ENCODE data around the gene SLC19A1.

SLC19A1 gene

DNA sequence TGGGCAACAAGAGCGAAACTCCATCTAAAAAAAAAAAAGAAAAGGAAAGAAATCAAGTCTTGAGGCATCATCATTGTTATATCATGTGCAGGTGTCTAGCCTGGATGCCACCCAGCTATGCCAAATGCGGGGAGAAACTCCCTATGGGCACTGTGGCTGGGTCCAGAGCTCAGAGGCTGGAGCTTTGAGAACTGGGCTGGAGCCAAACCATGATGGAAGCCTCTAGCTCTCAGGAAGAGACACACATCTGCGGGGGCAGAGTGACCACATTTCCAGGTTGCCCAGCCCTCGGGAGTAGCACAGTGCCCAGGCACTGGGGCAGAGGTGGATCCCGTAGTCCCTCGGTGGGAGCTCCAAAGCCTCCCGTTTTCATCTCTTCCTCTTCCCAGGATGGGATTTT lies 78.4 kb downstream of the SLC19A1 start:
- DNase-seq, result no peak

GRCh38 chr21:45461806-45462341 lies 80.4 kb downstream of the SLC19A1 start:
- DNase-seq, result no peak

DNA sequence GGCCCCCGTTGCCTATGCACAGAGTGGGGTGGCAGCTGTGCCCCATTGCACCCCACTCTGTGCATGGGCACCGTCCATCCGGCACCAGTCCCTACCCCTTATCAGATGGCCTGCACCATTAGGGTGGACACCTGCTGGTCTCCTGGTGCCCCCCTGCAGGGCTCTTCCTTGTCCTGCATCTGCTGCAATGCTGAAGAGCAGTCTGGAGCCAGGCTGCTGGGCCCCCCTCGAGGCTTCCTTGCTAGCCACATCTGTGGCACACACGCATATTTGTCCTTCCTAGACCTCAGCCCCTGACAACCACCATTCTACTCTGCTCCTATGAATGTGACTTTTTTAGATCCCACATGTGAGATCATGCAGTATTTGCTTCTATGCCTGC lies 80.9 kb downstream of the SLC19A1 start:
- no peak for DNase-seq

DNA sequence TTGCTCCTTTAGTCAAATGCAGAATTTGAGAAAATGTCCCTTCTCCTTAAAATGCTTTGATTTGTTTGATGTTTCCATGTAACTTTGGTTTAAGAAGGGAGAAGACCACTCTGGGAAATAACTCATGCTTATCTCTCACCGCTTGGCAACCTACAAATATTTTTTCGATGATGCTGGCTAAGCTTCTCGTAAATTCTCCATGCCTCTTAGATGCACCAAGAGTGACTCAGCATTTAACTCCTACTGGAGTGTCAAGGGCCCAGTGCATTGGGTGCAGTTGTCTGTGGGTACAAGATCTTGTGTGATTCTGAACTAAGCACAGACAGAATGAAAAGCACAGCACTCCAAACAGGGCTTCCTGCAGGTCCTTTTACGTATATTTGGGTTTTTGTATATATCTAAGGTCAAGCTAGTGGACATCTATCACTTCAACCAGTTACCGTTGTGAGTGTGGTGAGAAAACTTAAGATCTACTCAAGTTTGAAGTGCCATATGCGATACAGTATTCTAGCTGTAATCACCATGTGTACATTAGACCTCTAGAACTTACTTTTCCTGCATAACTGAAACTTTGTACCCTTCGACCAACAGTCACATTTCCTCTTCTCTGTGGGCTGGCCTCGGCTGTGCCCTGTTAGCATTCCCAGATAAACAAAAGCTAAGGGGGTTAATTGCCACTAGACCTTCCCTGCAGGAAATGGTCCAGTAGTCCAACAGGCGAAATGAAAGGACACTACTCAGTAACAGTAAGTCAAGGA lies 81.5 kb downstream of the SLC19A1 start:
- DNase-seq, result no peak

DNA sequence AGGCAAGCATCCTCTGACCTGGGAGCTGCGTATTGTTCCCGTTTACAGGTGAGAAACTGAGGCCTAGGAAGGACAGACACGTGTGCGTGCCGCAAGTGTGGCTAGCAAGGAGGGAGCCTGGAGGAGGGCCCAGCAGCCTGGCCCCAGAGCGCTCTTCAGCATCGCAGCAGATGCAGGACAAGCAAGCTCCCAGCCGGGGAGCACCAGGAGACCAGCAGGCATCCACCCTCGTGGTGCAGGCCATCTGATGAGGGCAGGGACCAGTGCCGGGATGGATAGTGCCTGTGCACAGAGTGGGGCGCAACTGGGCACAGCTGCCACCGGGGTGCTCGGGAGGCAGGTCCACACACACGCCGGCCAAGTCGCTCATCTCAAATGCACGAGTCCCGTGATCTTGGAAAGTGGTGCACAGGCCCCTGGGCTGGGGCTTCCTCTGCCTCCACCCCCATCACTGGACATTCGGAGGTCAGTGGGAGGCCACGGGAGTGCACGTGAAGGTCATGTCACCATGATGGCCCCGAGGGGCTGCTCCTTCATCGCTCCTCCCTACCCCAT lies 82.2 kb downstream of the SLC19A1 start:
- no peak for DNase-seq

GRCh38 chr21:45459171-45460010 lies 82.8 kb downstream of the SLC19A1 start:
- DNase-seq, result no peak

DNA sequence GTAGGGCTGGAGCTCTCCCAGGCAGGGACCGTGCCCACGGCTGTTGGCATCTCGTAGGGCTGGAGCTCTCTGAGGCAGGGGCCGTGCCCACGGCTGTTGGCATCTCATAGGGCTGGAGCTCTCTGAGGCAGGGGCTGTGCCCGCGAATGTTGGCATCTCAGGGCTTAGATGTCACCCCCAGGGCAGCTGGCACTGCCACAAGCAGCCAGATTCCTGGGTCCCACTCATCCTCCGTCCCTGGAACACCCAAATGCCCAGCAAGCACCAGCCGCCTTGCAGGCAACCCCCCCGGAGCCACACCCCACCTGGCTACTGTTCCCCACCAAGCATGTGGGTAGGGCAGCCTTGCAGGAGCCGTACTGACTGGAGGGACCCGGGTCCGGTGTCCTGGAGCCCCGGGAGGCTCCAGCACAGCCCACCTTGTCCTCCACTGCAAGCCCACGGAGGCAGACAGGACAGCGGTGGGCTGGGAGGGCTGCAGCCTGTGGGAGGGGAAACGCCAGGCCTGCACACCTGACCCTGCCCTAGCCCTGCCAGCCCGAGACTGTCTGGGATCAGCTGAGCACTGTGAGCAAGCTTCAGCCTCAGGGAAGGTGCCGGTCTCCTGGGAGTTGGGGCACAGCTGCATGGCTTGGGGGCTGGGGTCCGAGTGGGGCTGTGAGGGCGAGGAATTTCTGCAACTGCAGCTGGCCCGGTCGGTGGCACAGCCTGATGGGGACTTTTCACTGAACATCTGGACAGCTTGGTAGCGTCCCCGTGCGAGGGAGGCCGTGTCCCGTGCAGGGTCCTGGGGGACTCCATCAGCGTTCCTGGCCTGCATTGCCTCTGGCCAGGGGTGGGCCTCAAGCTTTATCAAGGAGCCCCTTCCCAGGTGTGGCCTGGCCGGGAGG lies 83.7 kb downstream of the SLC19A1 start:
- no peak for DNase-seq

DNA sequence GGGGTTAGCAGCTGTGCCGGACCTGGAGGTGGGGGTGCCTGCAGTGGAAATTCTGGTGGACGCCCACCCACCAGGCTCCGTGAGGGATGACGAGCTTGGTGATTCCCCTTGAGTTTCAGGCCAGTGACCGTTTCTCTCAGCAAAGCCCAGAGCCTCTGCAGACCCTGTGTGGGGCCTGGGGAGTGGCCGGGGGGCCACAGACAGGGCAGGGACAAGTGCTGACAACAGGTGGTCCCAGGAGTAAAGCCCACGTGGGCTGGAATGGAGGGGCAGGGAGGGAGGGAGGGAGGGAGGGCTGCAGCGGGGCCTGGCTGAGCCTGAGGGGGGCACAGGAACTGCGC lies 84.4 kb downstream of the SLC19A1 start:
- DNase-seq, result no peak

- DNase-seq, result no peak
Measured at GRCh38 chr21:45457161-45457831, 84.9 kb downstream of the SLC19A1 start.

GRCh38 chr21:45456584-45457160 lies 85.6 kb downstream of the SLC19A1 start:
- no peak for DNase-seq

DNA sequence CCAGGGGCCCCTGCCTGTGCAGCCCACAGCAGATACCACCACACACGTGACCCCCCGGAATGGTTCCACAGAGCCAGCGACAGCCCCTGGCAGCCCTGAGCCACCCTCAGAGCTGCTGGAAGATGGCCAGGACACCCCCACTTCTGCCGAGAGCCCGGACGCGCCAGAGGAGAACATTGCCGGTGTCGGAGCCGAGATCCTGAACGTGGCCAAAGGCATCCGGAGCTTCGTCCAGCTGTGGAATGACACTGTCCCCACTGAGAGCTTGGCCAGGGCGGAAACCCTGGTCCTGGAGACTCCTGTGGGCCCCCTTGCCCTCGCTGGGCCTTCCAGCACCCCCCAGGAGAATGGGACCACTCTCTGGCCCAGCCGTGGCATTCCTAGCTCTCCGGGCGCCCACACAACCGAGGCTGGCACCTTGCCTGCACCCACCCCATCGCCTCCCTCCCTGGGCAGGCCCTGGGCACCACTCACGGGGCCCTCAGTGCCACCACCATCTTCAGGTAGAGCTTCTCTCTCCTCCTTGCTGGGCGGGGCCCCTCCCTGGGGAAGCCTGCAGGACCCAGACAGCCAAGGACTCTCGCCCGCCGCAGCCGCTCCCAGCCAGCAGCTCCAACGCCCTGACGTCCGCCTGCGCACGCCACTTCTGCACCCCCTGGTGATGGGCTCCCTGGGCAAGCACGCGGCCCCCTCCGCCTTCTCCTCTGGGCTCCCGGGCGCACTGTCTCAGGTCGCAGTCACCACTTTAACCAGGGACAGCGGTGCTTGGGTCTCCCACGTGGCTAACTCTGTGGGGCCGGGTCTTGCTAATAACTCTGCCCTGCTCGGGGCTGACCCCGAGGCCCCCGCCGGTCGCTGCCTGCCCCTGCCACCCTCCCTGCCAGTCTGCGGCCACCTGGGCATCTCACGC lies 86.3 kb downstream of the SLC19A1 start:
- no peak for DNase-seq

- DNase-seq, result no peak
Measured at GRCh38 chr21:45454926-45455673, 87.1 kb downstream of the SLC19A1 start.

- no peak for DNase-seq
Measured at GRCh38 chr21:45454060-45454925, 87.9 kb downstream of the SLC19A1 start.

- DNase-seq, result no peak
Measured at GRCh38 chr21:45453308-45453950, 88.8 kb downstream of the SLC19A1 start.

DNA sequence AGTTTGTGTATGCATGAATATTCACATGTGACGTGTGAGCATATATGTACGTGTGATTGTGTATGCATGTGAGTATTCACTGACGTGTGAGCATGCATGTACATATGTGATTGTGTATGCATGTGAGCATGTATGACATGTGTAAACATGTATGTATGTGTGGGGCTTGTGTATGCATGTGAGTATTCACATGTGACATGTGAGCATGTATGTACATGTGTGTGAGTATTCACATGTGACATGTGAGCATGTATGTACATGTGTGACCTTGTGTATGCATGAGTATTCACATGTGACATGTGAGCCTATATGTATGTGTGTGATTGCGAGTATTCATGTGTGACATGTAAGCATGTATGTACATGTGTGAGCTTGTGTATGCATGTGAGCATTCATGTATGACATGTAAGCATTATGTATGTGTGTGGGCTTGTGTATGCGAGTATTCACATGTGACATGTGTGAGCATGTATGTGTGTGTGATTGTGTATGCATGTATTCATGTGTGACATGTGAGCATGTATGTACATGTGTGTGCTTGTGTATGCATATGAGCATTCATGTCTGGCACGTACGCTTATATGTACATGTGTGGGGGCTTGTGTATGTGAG lies 89.4 kb downstream of the SLC19A1 start:
- no peak for DNase-seq

GRCh38 chr21:45451771-45452182 lies 90.5 kb downstream of the SLC19A1 start:
- no peak for DNase-seq

- DNase-seq, result no peak
Measured at GRCh38 chr21:45451091-45451740, 91.0 kb downstream of the SLC19A1 start.

All from NCI-H748 treated with DMSO at 0.1 percent for 48 hours (cell line).